ENCODE data around the gene RBM20. TPM values are rescaled to one million over a fixed set of nuclear protein-coding genes. Genes with fewer than 3 reads are reported as not detected.

RBM20 gene
- total RNA-seq, 1 experiment from 2014 or later, result 0.10 TPM

GRCh38 chr10:110793886-110794285 is 149.8 kb downstream of the RBM20 start:
- H3K4me3 ChIP-seq (ENCODE audit: low read depth in 2 of 2, low read length in 2 of 2), result no peak overlapping the region
- ATAC-seq (no peak), DNase-seq (ENCODE audit: low read depth, low spot score) (no peak)
- H3K9me3 ChIP-seq (ENCODE audit: control insufficient read depth, insufficient read depth, low read depth, low read length), result no peaks in the 10 kb centered on the region
- no peak for TF ChIP-seq SIN3A (IDR thresholded peaks at IDR 0.05; ENCODE audit: borderline replicate concordance, insufficient read depth, low read depth, low read length)
- no peak for TF ChIP-seq POLR2AphosphoS5 (IDR thresholded peaks at IDR 0.05; ENCODE audit: low read depth, low read length)
- TF ChIP-seq REST (IDR thresholded peaks at IDR 0.05; ENCODE audit: insufficient read depth in 1 of 2, low read depth in 2 of 2, low read length in 1 of 2), result no peak
- TF ChIP-seq CTCF (IDR thresholded peaks at IDR 0.05), result no peak
- no peak for TF ChIP-seq TCF7L2 (IDR thresholded peaks at IDR 0.05; ENCODE audit: low read depth, low read length)
- peaks cover 15% of the 10 kb centered on the region; the same call in 1 of the 2 replicates for H3K27me3 ChIP-seq (ENCODE audit: control insufficient read depth, insufficient read depth, low read length)
- no TSS peak for BruUV-seq (replicated peaks)
- POLR2A ChIA-PET, result no interaction called here
- H3K36me3 ChIP-seq (ENCODE audit: control insufficient read depth, insufficient read depth, low read length), result no peaks in the 10 kb centered on the region
- in situ Hi-C loops (cut with HindIII; ENCODE audit: low pct_unique_long_range_greater_than_20kb, low sequenced_read_pairs), result no loop called here
- no peaks in the 10 kb centered on the region for H3K4me1 ChIP-seq (ENCODE audit: control insufficient read depth, insufficient read depth, low read length)
- intact Hi-C loops (cut with micrococcal nuclease; ENCODE audit: unreplicated experiment), result no loop called here
- H3K27ac ChIP-seq (ENCODE audit: low read length), result no peak overlapping the region
- CTCF ChIA-PET, result no interaction called here

- Histone ChIP-seq H3K4me3 (ENCODE audit: low read depth in 2 of 2, low read length in 2 of 2) (no peak overlapping the region), H3K36me3 (ENCODE audit: control insufficient read depth, insufficient read depth, low read length) (no peaks in the 10 kb centered on the region), H3K4me1 (ENCODE audit: control insufficient read depth, insufficient read depth, low read length) (no peaks in the 10 kb centered on the region), H3K27me3 (ENCODE audit: control insufficient read depth, insufficient read depth, low read length) (peaks cover 16% of the 10 kb centered on the region; the same call in 1 of the 2 replicates), H3K9me3 (ENCODE audit: control insufficient read depth, insufficient read depth, low read depth, low read length) (no peaks in the 10 kb centered on the region), H3K27ac (ENCODE audit: low read length) (no peak overlapping the region)
- DNase-seq (ENCODE audit: low read depth, low spot score), result no peak
- no TSS peak for BruUV-seq (replicated peaks)
- intact Hi-C loops (cut with micrococcal nuclease; ENCODE audit: unreplicated experiment), result no loop called here
- no peak for ATAC-seq
- TF ChIP-seq TCF7L2 (IDR thresholded peaks at IDR 0.05; ENCODE audit: low read depth, low read length), result no peak
- TF ChIP-seq POLR2AphosphoS5 (IDR thresholded peaks at IDR 0.05; ENCODE audit: low read depth, low read length), result no peak
- TF ChIP-seq REST (IDR thresholded peaks at IDR 0.05; ENCODE audit: insufficient read depth in 1 of 2, low read depth in 2 of 2, low read length in 1 of 2), result no peak
- no peak for TF ChIP-seq SIN3A (IDR thresholded peaks at IDR 0.05; ENCODE audit: borderline replicate concordance, insufficient read depth, low read depth, low read length)
- no peak for TF ChIP-seq CTCF (IDR thresholded peaks at IDR 0.05)
- ChIA-PET POLR2A (no interaction called here), CTCF (no interaction called here)
- in situ Hi-C loops (cut with HindIII; ENCODE audit: low pct_unique_long_range_greater_than_20kb, low sequenced_read_pairs), result no loop called here
These were observed 150.7 kb downstream of the RBM20 start for GRCh38 chr10:110794808-110795207.

Data from Panc1 (cell line).